ENCODE data around the gene RASL10A. TPM values are rescaled to one million over a fixed set of nuclear protein-coding genes. Genes with fewer than 3 reads are reported as not detected.

RASL10A gene
- total and polyA plus RNA-seq, 2 donors (not counting 1 experiment from before 2014, with no cell fraction given): not detected

DNA sequence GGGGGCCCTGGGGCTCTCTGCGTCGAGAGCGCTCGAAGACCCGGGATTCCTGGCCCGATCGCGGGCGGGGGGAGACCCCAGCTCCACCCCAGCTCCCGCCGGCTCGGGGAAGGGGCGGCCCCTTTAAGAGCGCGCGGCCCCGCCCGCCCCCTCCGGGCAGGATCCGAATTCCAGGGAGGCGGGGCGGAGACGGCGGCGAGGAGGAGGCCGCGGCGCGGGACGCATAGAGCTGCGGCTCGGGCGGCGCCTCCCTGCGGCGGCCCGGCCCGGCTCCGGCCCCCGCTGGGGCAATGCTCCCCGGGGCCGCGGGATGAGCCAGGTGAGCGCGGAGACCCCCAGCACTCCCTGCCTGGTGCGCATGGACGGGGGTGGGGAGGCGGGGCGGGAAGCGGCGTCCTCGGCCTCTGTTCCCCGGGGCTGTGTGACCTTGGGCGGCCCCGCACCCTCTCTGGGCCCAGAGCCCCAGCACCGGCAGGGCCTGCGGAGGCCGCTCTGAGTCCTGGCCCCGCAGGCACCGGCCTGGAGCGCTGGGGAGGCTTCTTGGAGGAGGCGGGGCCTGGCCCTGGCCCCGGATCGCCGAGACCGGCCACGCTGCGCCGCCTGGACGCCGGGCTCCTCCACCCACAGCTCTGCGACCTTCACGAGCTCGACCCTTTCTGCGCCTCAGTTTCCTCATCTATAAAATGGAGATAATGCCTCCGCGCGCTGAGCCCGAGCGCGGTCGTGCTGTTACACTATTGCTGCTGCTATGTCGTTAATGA lies 8.5 kb downstream of the RASL10A start:
- Histone ChIP-seq H4K20me1 (ENCODE audit: control insufficient read depth, extremely low read depth, insufficient read depth, low read length) (no peaks in the 10 kb centered on the region), H3K4me1 (ENCODE audit: control insufficient read depth, extremely low read depth, insufficient read depth, low read length) (peaks cover 17% of the 10 kb centered on the region)

DNA sequence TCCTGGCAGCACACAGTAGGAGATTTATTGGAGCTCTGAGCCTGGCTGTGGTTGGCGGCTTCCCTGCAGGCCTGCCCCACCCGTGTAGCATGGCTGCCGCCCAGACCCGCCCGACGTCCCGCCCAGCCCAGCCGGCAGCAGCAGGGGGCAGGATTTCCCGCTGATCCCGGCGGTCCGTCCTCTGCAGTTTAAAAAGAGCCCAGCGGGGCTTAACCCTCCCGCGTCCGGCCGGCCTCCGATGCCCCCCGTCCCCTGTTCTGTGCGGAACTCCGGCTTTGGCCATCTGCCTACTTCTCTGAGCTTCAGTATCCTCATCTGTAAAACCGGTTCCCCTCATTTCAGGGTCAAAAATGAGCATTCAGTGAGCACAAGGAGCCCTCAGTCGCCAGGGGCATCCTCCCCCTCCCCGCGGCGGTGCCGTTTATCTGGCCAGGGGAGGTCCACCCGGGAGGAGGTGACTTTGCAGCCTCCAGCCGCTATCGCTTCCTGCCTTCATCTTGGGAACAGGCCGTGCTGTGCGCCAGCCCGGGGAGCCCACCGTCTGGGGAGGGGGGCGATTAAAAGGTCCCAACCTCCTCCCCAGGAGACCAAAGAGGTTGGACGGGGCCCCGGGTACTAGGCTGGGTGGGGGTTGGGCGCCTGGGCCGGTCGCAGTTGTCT lies 9.2 kb downstream of the RASL10A start, which contains the start of gene GAS2L1:
GAS2L1 (plus strand) TSS at position 476 of the 660 bp plus-strand sequence. CDS start 1,456 bp downstream, outside the sequence.
- Histone ChIP-seq H3K4me3 (replicated peaks in 1 of 4; ENCODE audit: control extremely low read depth in 1 of 4, insufficient read depth in 1 of 4, low read depth in 3 of 4, low read length in 4 of 4) (peak within 1 kb of the TSS; percentile 54 to 89 (median 79)), H3K27ac (ENCODE audit: insufficient read depth, low read length) (peak within 1 kb of the TSS; percentile 40), H3K9ac (ENCODE audit: insufficient read depth, low read length) (peak within 1 kb of the TSS; percentile 72), H3K4me2 (ENCODE audit: extremely low read depth, insufficient read depth, low read length) (peak within 1 kb of the TSS; percentile 71), H3K4me1 (ENCODE audit: control insufficient read depth, extremely low read depth, insufficient read depth, low read length) (peaks cover 15% of the 10 kb centered on the region), H3K27me3 (ENCODE audit: control insufficient read depth, insufficient read depth, low read length) (no peaks in the 10 kb centered on the region), H3K79me2 (ENCODE audit: control insufficient read depth, insufficient read depth, low read length) (peaks cover 14% of the 10 kb centered on the region), H3K36me3 (ENCODE audit: control insufficient read depth, insufficient read depth, low read length) (peaks cover 2% of the 10 kb centered on the region), H3K9me3 (ENCODE audit: control insufficient read depth, insufficient read depth, low read depth, low read length) (no peaks in the 10 kb centered on the region), H4K20me1 (ENCODE audit: control insufficient read depth, extremely low read depth, insufficient read depth, low read length) (no peaks in the 10 kb centered on the region), H2AFZ (ENCODE audit: low read length) (peak within 1 kb of the TSS; percentile 97)
- peak; percentile 80 for DNase-seq (ENCODE audit: low read depth in 2 of 2)
- TF ChIP-seq, protein P1, sequence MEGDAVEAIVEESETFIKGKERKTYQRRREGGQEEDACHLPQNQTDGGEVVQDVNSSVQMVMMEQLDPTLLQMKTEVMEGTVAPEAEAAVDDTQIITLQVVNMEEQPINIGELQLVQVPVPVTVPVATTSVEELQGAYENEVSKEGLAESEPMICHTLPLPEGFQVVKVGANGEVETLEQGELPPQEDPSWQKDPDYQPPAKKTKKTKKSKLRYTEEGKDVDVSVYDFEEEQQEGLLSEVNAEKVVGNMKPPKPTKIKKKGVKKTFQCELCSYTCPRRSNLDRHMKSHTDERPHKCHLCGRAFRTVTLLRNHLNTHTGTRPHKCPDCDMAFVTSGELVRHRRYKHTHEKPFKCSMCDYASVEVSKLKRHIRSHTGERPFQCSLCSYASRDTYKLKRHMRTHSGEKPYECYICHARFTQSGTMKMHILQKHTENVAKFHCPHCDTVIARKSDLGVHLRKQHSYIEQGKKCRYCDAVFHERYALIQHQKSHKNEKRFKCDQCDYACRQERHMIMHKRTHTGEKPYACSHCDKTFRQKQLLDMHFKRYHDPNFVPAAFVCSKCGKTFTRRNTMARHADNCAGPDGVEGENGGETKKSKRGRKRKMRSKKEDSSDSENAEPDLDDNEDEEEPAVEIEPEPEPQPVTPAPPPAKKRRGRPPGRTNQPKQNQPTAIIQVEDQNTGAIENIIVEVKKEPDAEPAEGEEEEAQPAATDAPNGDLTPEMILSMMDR (conservative IDR thresholded peaks at IDR 0.05 in 1 of 2, IDR thresholded peaks at IDR 0.05 in 1 of 2; ENCODE audit: low read depth in 1 of 2, low read length in 2 of 2): peak; percentile 43 to 64
- no peak for TF ChIP-seq EZH2 (IDR thresholded peaks at IDR 0.05; ENCODE audit: low read length, missing control alignments)

More for the DNA sequence above, 8.5 kb downstream of the RASL10A start:
- Histone ChIP-seq H3K9ac (ENCODE audit: insufficient read depth, low read length) (peak overlapping the region; percentile 72), H3K9me3 (ENCODE audit: control insufficient read depth, insufficient read depth, low read depth, low read length) (no peaks in the 10 kb centered on the region), H3K4me3 (replicated peaks in 1 of 4; ENCODE audit: control extremely low read depth in 1 of 4, insufficient read depth in 1 of 4, low read depth in 3 of 4, low read length in 4 of 4) (peak overlapping the region; percentile 54 to 89 (median 79)), H3K79me2 (ENCODE audit: control insufficient read depth, insufficient read depth, low read length) (peaks cover 14% of the 10 kb centered on the region), H3K36me3 (ENCODE audit: control insufficient read depth, insufficient read depth, low read length) (peaks cover 4% of the 10 kb centered on the region), H3K27ac (ENCODE audit: insufficient read depth, low read length) (peak overlapping the region; percentile 40), H2AFZ (ENCODE audit: low read length) (peak overlapping the region; percentile 97), H3K27me3 (ENCODE audit: control insufficient read depth, insufficient read depth, low read length) (no peaks in the 10 kb centered on the region), H3K4me2 (ENCODE audit: extremely low read depth, insufficient read depth, low read length) (peak overlapping the region; percentile 71)
- TF ChIP-seq, protein P1 (conservative IDR thresholded peaks at IDR 0.05 in 1 of 2, IDR thresholded peaks at IDR 0.05 in 1 of 2; ENCODE audit: low read depth in 1 of 2, low read length in 2 of 2): no peak
- TF ChIP-seq EZH2 (IDR thresholded peaks at IDR 0.05; ENCODE audit: low read length, missing control alignments): no peak
- peak; percentile 70 for DNase-seq (ENCODE audit: low read depth in 2 of 2)

DNA sequence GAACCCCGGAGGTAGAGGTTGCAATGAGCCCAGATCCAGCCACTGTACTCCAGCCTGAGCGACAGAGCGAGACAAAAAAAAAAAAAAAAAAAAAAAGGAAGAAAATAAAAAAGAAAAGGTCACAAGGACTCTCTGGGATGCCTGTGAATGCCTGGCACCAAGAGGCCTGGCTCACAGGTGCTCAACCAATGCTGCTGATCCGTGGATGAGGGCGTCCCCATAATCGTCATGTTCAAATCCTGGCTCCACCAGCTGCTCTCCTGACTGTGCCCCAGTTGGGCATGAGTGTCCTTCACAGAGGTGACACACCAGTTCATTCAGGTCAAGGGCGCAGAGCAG lies 9.7 kb downstream of the RASL10A start:
- Histone ChIP-seq H3K4me3 (replicated peaks in 1 of 4; ENCODE audit: control extremely low read depth in 1 of 4, insufficient read depth in 1 of 4, low read depth in 3 of 4, low read length in 4 of 4) (peak overlapping the region in 1 of 4 experiments; percentile 89), H4K20me1 (ENCODE audit: control insufficient read depth, extremely low read depth, insufficient read depth, low read length) (no peaks in the 10 kb centered on the region), H2AFZ (ENCODE audit: low read length) (peak overlapping the region; percentile 20), H3K27ac (ENCODE audit: insufficient read depth, low read length) (no peak overlapping the region), H3K27me3 (ENCODE audit: control insufficient read depth, insufficient read depth, low read length) (no peaks in the 10 kb centered on the region), H3K4me1 (ENCODE audit: control insufficient read depth, extremely low read depth, insufficient read depth, low read length) (peaks cover 14% of the 10 kb centered on the region), H3K79me2 (ENCODE audit: control insufficient read depth, insufficient read depth, low read length) (peaks cover 14% of the 10 kb centered on the region), H3K4me2 (ENCODE audit: extremely low read depth, insufficient read depth, low read length) (no peak overlapping the region), H3K36me3 (ENCODE audit: control insufficient read depth, insufficient read depth, low read length) (peaks cover 2% of the 10 kb centered on the region), H3K9ac (ENCODE audit: insufficient read depth, low read length) (no peak overlapping the region), H3K9me3 (ENCODE audit: control insufficient read depth, insufficient read depth, low read depth, low read length) (no peaks in the 10 kb centered on the region)
- TF ChIP-seq, protein P1 (conservative IDR thresholded peaks at IDR 0.05 in 1 of 2, IDR thresholded peaks at IDR 0.05 in 1 of 2; ENCODE audit: low read depth in 1 of 2, low read length in 2 of 2): no peak
- TF ChIP-seq EZH2 (IDR thresholded peaks at IDR 0.05; ENCODE audit: low read length, missing control alignments): no peak
- no peak for DNase-seq (ENCODE audit: low read depth in 2 of 2)

Measured in fibroblast of lung (primary cell).